Adrenal gland (tissue), 5 donors: ENCODE data around the gene RTKN2.

ENCODE experiments used
- POLR2A ChIP-seq, 2 donors: fragments of 450-650 bp; IDR thresholded peaks; one replicate each; pipeline ENCODE4 v1.6.1; 2017; ENCODE audit warnings: antibody characterized with exemption in 2 of 2, mild to moderate bottlenecking in 2 of 2, moderate library complexity in 1 of 2
- TF ChIP-seq, protein P1 (sequence below), 6 experiments: fragments of 450-650 bp in 4 of 6; fragments of 200-600 bp in 2 of 6; sonication (generic) in 1 of 6; IDR thresholded peaks; 1 replicate in 5 of 6; 2 replicates in 1 of 6; pipeline versions ENCODE4 v1.5.1 to v1.8.0; 2016 to 2021; ENCODE audit warnings: antibody characterized with exemption in 6 of 6, mild to moderate bottlenecking in 2 of 6, moderate library complexity in 1 of 6
- donor health status: DM: no; HTN: no; CAD: no.

DNA sequence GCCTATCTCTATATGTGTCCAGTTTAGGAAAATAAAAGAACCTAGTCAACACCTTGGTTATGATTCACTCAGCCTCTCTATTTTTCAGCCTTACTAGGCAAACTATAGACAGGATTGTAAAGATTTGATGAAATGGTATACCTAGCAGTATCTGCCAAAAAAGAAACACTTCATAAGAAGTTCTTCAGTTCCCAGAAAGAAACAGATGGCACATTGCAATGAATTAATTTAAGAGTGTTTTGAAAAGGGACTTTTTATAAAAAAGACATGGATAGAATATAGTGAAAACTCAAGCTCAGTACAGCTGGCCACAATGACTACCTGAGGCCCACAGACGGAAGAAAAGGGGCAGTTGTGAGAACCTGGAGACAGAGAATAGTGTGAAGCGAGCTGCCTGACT is 40.6 kb upstream of the RTKN2 start:
- TF ChIP-seq, protein P1, sequence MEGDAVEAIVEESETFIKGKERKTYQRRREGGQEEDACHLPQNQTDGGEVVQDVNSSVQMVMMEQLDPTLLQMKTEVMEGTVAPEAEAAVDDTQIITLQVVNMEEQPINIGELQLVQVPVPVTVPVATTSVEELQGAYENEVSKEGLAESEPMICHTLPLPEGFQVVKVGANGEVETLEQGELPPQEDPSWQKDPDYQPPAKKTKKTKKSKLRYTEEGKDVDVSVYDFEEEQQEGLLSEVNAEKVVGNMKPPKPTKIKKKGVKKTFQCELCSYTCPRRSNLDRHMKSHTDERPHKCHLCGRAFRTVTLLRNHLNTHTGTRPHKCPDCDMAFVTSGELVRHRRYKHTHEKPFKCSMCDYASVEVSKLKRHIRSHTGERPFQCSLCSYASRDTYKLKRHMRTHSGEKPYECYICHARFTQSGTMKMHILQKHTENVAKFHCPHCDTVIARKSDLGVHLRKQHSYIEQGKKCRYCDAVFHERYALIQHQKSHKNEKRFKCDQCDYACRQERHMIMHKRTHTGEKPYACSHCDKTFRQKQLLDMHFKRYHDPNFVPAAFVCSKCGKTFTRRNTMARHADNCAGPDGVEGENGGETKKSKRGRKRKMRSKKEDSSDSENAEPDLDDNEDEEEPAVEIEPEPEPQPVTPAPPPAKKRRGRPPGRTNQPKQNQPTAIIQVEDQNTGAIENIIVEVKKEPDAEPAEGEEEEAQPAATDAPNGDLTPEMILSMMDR (IDR thresholded peaks at IDR 0.05) = no peak
- TF ChIP-seq POLR2A (IDR thresholded peaks at IDR 0.05) = no peak
